GM21367 (cell line): Measurements from ENCODE around the gene LARP4B.

Source experiments
- ATAC-seq: cut with Tn5 transposase; IDR thresholded peaks from one replicate; pipeline ENCODE4 v1.9.1; 2021; ENCODE audit not compliant: unreplicated experiment

Gene LARP4B

GRCh38 chr10:926075-926698, 5.3 kb downstream of the LARP4B start:
- no peak for ATAC-seq

GRCh38 chr10:924524-924859, 7.0 kb downstream of the LARP4B start:
- ATAC-seq = no peak

GRCh38 chr10:923844-924523, 7.5 kb downstream of the LARP4B start:
- ATAC-seq = no peak

GRCh38 chr10:921471-922414, 9.8 kb downstream of the LARP4B start:
- no peak for ATAC-seq

- ATAC-seq = no peak
These were observed 11.1 kb downstream of the LARP4B start for GRCh38 chr10:920450-920849.

GRCh38 chr10:919481-919880, 12.0 kb downstream of the LARP4B start:
- ATAC-seq = no peak

GRCh38 chr10:917999-918398, 13.5 kb downstream of the LARP4B start:
- ATAC-seq = no peak

- no peak for ATAC-seq
These were observed 14.1 kb downstream of the LARP4B start for GRCh38 chr10:917416-917720.

- no peak for ATAC-seq
These were observed 14.6 kb downstream of the LARP4B start for GRCh38 chr10:916716-917415.

GRCh38 chr10:909831-910230, 21.7 kb downstream of the LARP4B start:
- no peak for ATAC-seq

- ATAC-seq = no peak
These were observed 25.5 kb downstream of the LARP4B start for GRCh38 chr10:905972-906371.

- ATAC-seq = no peak
These were observed 26.0 kb downstream of the LARP4B start for GRCh38 chr10:905503-905902.

- no peak for ATAC-seq
These were observed 27.1 kb downstream of the LARP4B start for GRCh38 chr10:904403-904802.

- no peak for ATAC-seq
These were observed 33.4 kb downstream of the LARP4B start for GRCh38 chr10:898141-898540.

GRCh38 chr10:896982-897381, 34.5 kb downstream of the LARP4B start:
- ATAC-seq = no peak

GRCh38 chr10:895324-895723, 36.2 kb downstream of the LARP4B start:
- no peak for ATAC-seq

- ATAC-seq = no peak
These were observed 52.6 kb downstream of the LARP4B start for GRCh38 chr10:878895-879294.

- no peak for ATAC-seq
These were observed 53.2 kb downstream of the LARP4B start for GRCh38 chr10:878333-878759.

GRCh38 chr10:876438-876837, 55.1 kb downstream of the LARP4B start:
- ATAC-seq = no peak

GRCh38 chr10:873020-873419, 58.5 kb downstream of the LARP4B start:
- no peak for ATAC-seq

- no peak for ATAC-seq
These were observed 59.5 kb downstream of the LARP4B start for GRCh38 chr10:871951-872403.
